ENCODE data around the gene PLXNA4. TPM values are rescaled to one million over a fixed set of nuclear protein-coding genes. Genes with fewer than 3 reads are reported as not detected.

Gene PLXNA4
- total and polyA plus RNA-seq, 4 donors: 0.04 to 1.1 (median 0.41) TPM

DNA sequence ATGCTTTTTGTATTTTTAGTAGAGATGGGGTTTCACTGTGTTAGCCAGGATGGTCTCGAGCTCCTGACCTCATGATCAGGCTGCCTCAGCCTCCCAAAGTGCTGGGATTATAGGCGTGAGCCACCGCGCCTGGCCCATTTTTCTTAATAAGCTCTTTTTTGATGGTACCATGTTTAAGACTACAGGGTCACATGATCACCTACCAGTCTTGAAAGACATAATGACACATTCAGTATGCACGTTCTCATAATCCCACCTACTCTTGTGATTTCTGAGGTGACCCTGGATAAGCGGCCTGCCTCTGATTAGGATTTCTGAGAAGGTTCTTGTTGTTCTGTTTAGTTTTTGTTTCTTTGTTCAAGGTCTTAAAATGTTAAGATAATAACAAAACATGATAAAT, 43.7 kb upstream of the PLXNA4 start:
- Histone ChIP-seq H3K4me3 (ENCODE audit: low read depth in 1 of 3, low read length in 3 of 3) (no peak overlapping the region), H3K27me3 (ENCODE audit: control insufficient read depth in 4 of 4, insufficient read depth in 4 of 4, low read length in 3 of 4) (peaks cover 0 to 4% (median 0%) of the 10 kb centered on the region in 4 donors), H3K4me1 (ENCODE audit: control insufficient read depth in 4 of 4, insufficient read depth in 4 of 4, low read length in 3 of 4) (peaks cover 0 to 5% (median 0%) of the 10 kb centered on the region in 4 donors), H3K27ac (ENCODE audit: low read depth in 1 of 2, low read length in 2 of 2) (no peak overlapping the region), H3K9ac (ENCODE audit: low read depth in 1 of 2, low read length in 2 of 2) (no peak overlapping the region), H3K9me3 (ENCODE audit: control insufficient read depth in 4 of 4, low read length in 3 of 4) (peaks cover 0 to 2% (median under 1%) of the 10 kb centered on the region in 4 donors), H3K36me3 (ENCODE audit: control insufficient read depth in 4 of 4, insufficient read depth in 3 of 4, low read depth in 1 of 4, low read length in 3 of 4) (no peaks in the 10 kb centered on the region)
- 90% methylated on average over 6 of the region's 6 CpGs for WGBS
- no peak for DNase-seq (ENCODE audit: low spot score)
- TF ChIP-seq GABPA (IDR thresholded peaks at IDR 0.05 in 1 of 2, conservative IDR thresholded peaks at IDR 0.05 in 1 of 2): no peak
- TF ChIP-seq FOXA2 (IDR thresholded peaks at IDR 0.05): no peak
- no peak for TF ChIP-seq YY1 (IDR thresholded peaks at IDR 0.05)

- Histone ChIP-seq H3K4me3 (ENCODE audit: low read depth in 1 of 3, low read length in 3 of 3) (no peak overlapping the region), H3K9me3 (ENCODE audit: control insufficient read depth in 4 of 4, low read length in 3 of 4) (peaks cover 0 to 2% (median under 1%) of the 10 kb centered on the region in 4 donors), H3K4me1 (ENCODE audit: control insufficient read depth in 4 of 4, insufficient read depth in 4 of 4, low read length in 3 of 4) (peaks cover 0 to 10% (median 0%) of the 10 kb centered on the region in 4 donors), H3K27me3 (ENCODE audit: control insufficient read depth in 4 of 4, insufficient read depth in 4 of 4, low read length in 3 of 4) (peaks cover 0 to 4% (median 0%) of the 10 kb centered on the region in 4 donors), H3K36me3 (ENCODE audit: control insufficient read depth in 4 of 4, insufficient read depth in 3 of 4, low read depth in 1 of 4, low read length in 3 of 4) (no peaks in the 10 kb centered on the region), H3K27ac (ENCODE audit: low read depth in 1 of 2, low read length in 2 of 2) (no peak overlapping the region), H3K9ac (ENCODE audit: low read depth in 1 of 2, low read length in 2 of 2) (no peak overlapping the region)
- WGBS: 85% methylated on average over 2 of the region's 2 CpGs
- TF ChIP-seq YY1 (IDR thresholded peaks at IDR 0.05): no peak
- TF ChIP-seq NR2F2 (IDR thresholded peaks at IDR 0.05): no peak
- TF ChIP-seq EGR1 (IDR thresholded peaks at IDR 0.05; ENCODE audit: low read depth in 2 of 2): no peak
- no peak for TF ChIP-seq TAF1 (conservative IDR thresholded peaks at IDR 0.05)
- TF ChIP-seq HNF4G (IDR thresholded peaks at IDR 0.05): no peak
- TF ChIP-seq RAD21 (IDR thresholded peaks at IDR 0.05): no peak
- TF ChIP-seq, protein P1, sequence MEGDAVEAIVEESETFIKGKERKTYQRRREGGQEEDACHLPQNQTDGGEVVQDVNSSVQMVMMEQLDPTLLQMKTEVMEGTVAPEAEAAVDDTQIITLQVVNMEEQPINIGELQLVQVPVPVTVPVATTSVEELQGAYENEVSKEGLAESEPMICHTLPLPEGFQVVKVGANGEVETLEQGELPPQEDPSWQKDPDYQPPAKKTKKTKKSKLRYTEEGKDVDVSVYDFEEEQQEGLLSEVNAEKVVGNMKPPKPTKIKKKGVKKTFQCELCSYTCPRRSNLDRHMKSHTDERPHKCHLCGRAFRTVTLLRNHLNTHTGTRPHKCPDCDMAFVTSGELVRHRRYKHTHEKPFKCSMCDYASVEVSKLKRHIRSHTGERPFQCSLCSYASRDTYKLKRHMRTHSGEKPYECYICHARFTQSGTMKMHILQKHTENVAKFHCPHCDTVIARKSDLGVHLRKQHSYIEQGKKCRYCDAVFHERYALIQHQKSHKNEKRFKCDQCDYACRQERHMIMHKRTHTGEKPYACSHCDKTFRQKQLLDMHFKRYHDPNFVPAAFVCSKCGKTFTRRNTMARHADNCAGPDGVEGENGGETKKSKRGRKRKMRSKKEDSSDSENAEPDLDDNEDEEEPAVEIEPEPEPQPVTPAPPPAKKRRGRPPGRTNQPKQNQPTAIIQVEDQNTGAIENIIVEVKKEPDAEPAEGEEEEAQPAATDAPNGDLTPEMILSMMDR (IDR thresholded peaks at IDR 0.05; ENCODE audit: low read depth, low read length, missing input control): no peak
- no peak for TF ChIP-seq GABPA (IDR thresholded peaks at IDR 0.05 in 1 of 2, conservative IDR thresholded peaks at IDR 0.05 in 1 of 2)
- TF ChIP-seq SP1 (IDR thresholded peaks at IDR 0.05): no peak
- TF ChIP-seq RXRA (IDR thresholded peaks at IDR 0.05): no peak
- no peak for TF ChIP-seq FOXA1 (IDR thresholded peaks at IDR 0.05)
- DNase-seq (ENCODE audit: low spot score): no peak
These were observed 42.7 kb upstream of the PLXNA4 start for GRCh38 chr7:132618956-132619305.

DNA sequence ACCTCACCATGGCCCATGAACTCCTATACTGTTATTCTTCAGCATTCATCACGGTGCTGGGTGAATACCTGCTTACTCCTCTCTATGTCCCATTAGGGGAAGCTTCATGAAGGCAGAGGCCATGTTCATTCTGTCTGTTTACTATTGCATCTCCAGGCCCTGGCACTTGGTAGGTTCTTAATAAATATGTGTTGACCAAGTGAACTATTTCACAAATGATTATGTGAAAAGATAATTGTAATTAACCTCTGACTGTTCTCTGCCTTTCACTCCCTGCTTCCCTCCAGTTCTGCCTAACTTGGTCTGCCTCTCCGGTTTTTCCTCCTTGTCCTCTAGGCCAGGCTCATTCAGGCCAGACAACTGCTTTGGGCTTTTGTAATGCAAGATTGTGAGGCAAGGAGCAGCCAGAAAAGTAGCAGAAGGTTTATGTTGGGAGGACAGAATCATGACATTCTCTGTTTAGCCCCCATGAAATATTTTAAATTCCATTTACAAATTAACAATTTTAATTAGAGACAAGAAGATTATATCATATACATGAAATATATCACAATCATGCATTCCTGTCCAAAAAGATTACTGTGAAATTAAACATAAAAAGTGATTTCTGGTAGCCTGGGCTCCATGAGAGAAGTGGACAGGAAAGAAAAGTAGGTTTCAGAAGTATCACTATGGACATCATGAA, 42.1 kb upstream of the PLXNA4 start:
- H3K9me3 ChIP-seq (ENCODE audit: control insufficient read depth in 4 of 4, low read length in 3 of 4): peaks cover 0 to 2% (median under 1%) of the 10 kb centered on the region in 4 donors
- no peak for DNase-seq (ENCODE audit: low spot score)
- no peak overlapping the region for H3K27ac ChIP-seq (ENCODE audit: low read depth in 1 of 2, low read length in 2 of 2)
- no peak overlapping the region for H3K4me3 ChIP-seq (ENCODE audit: low read depth in 1 of 3, low read length in 3 of 3)
- no peak overlapping the region for H3K9ac ChIP-seq (ENCODE audit: low read depth in 1 of 2, low read length in 2 of 2)
- H3K36me3 ChIP-seq (ENCODE audit: control insufficient read depth in 4 of 4, insufficient read depth in 3 of 4, low read depth in 1 of 4, low read length in 3 of 4): no peaks in the 10 kb centered on the region
- peaks cover 0 to 10% (median 0%) of the 10 kb centered on the region in 4 donors for H3K4me1 ChIP-seq (ENCODE audit: control insufficient read depth in 4 of 4, insufficient read depth in 4 of 4, low read length in 3 of 4)
- peaks cover 0 to 4% (median 0%) of the 10 kb centered on the region in 4 donors for H3K27me3 ChIP-seq (ENCODE audit: control insufficient read depth in 4 of 4, insufficient read depth in 4 of 4, low read length in 3 of 4)
- 71% methylated on average over 2 of the region's 2 CpGs for WGBS
- TF ChIP-seq GABPA (IDR thresholded peaks at IDR 0.05 in 1 of 2, conservative IDR thresholded peaks at IDR 0.05 in 1 of 2) (no peak), NR2F2 (IDR thresholded peaks at IDR 0.05) (no peak), HNF4A (conservative IDR thresholded peaks at IDR 0.05) (no peak), HNF4G (IDR thresholded peaks at IDR 0.05) (no peak), EGR1 (IDR thresholded peaks at IDR 0.05; ENCODE audit: low read depth in 2 of 2) (no peak), FOXA1 (IDR thresholded peaks at IDR 0.05) (no peak), REST (IDR thresholded peaks at IDR 0.05) (no peak), MAX (IDR thresholded peaks at IDR 0.05) (no peak), RXRA (IDR thresholded peaks at IDR 0.05) (no peak), YY1 (IDR thresholded peaks at IDR 0.05) (no peak), ZBTB33 (IDR thresholded peaks at IDR 0.05) (no peak), TAF1 (conservative IDR thresholded peaks at IDR 0.05) (no peak), JUND (IDR thresholded peaks at IDR 0.05) (no peak)
- TF ChIP-seq, protein P1 (IDR thresholded peaks at IDR 0.05; ENCODE audit: low read depth, low read length, missing input control): no peak
